Transverse colon (tissue), 4 donors: Measurements from ENCODE around the gene FOXN4. TPM values are rescaled to one million over a fixed set of nuclear protein-coding genes. Genes with fewer than 3 reads are reported as not detected.

Experiments used
- DNase-seq: peaks from one replicate; pipeline ENCODE4 v3.0.0-alpha.2; 2019
- H3K27ac ChIP-seq, 4 donors: fragments of 200-600 bp; sonication (generic); 2 replicates each; pipeline ENCODE4 v1.5.1; 2016 to 2018; ENCODE audit warnings: inconsistent platforms in 4 of 4
- H3K27me3 ChIP-seq: fragments of 200-600 bp; sonication (generic); 2 replicates; pipeline ENCODE4 v1.5.1; 2017; ENCODE audit warnings: inconsistent platforms
- H3K36me3 ChIP-seq, 4 donors: fragments of 200-600 bp; sonication (generic); 2 replicates each; pipeline ENCODE4 v1.5.1; 2017 to 2019; ENCODE audit warnings: inconsistent platforms in 4 of 4
- H3K4me1 ChIP-seq, 4 donors: fragments of 200-600 bp; sonication (generic); 2 replicates each; pipeline ENCODE4 v1.5.1; 2017 to 2020; ENCODE audit warnings: inconsistent platforms in 4 of 4
- H3K4me3 ChIP-seq, 4 donors: fragments of 200-600 bp; sonication (generic); 1 replicate in 1 of 4; 2 replicates in 3 of 4; pipeline versions ENCODE4 v1.5.1 to v1.6.1; 2017 to 2019; ENCODE audit warnings: inconsistent platforms in 4 of 4
- H3K9me3 ChIP-seq, 2 donors: fragments of 200-600 bp; sonication (generic); 2 replicates each; pipeline ENCODE4 v1.5.1; 2017 to 2019; ENCODE audit warnings: inconsistent platforms in 2 of 2
- EP300 ChIP-seq: sonication (generic); formaldehyde crosslinking; IDR thresholded peaks from one replicate; pipeline ENCODE4 v1.6.1; 2017; ENCODE audit warnings: antibody characterized with exemption, low read depth
- POLR2A ChIP-seq: fragments of 450-650 bp; IDR thresholded peaks from one replicate; pipeline ENCODE4 v1.6.1; 2016; ENCODE audit warnings: antibody characterized with exemption, mild to moderate bottlenecking, moderate library complexity
- POLR2AphosphoS5 ChIP-seq, 3 donors: sonication (generic); formaldehyde crosslinking; IDR thresholded peaks; one replicate each; pipeline ENCODE4 v1.6.1; 2016; ENCODE audit warnings: antibody characterized with exemption in 3 of 3
- WGBS, 2 donors: methylation state at CpG; one replicate each; pipeline ENCODE4 v1.1.5; 2018; ENCODE audit warnings: low coverage in 1 of 2; 5-methylcytosine and 5-hydroxymethylcytosine counted together
- in situ Hi-C, 4 donors: fragments of 200-750 bp; cut with MboI; loops; one replicate each; pipeline versions ENCODE4 v1.15.0 to v1.15.1; 2017; ENCODE audit warnings: low sequenced_read_pairs in 3 of 4, low pct_ligation_motif_present in 1 of 4, low pct_unique_long_range_greater_than_20kb in 1 of 4
- intact Hi-C: fragments of 100-400 bp; cut with DNase I; formaldehyde crosslinking; loops from one replicate; pipeline ENCODE4 v1.15.1; 2023; ENCODE audit warnings: low total_unique reads
- total RNA-seq, 4 donors: library from RNA; depleted of rRNA; stranded (reverse); fragments of >200 nt; gene quantifications; one replicate each; pipeline ENCODE4 v1.1.0, GENCODE V29; 2016
- TF ChIP-seq, protein P1 (sequence below), 5 experiments: fragments of 200-600 bp in 3 of 5; fragments of 450-650 bp in 2 of 5; sonication (generic) in 3 of 5; IDR thresholded peaks; 1 replicate in 2 of 5; 2 replicates in 3 of 5; pipeline ENCODE4 v1.5.1; 2016 to 2017; ENCODE audit warnings: antibody characterized with exemption in 5 of 5, inconsistent platforms in 3 of 5, mild to moderate bottlenecking in 2 of 5, moderate library complexity in 1 of 5

FOXN4 gene
- total RNA-seq, 4 donors from 2014 or later = not detected

DNA sequence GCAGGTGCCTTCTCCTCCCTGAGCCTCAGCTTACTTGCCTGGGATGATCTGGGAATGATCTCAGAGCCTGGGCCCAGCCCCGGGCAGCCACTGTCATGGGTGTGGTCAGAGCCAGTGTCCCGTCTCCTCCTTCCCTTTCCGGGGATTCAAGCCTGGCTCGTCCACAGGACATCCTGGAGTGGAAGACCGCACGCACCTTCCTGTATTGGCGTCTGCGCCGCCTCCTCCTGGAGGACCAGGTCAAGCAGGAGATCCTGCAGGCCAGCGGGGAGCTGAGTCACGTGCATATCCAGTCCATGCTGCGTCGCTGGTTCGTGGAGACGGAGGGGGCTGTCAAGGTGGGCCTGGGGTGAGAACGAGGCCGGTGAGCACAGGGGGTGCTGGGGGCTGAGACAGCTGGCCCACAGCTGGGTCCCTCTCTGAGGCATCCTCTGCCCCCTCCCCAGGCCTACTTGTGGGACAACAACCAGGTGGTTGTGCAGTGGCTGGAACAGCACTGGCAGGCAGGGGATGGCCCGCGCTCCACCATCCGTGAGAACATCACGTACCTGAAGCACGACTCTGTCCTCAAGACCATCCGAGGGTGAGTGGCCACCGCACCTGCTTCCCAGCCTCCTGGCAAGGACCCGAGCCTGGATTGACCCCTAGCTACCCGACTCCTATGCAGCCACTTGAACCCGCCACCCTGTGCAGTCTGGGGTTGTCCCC is 44.0 kb downstream of the FOXN4 start:
- Histone ChIP-seq H3K9me3 (no peaks in the 10 kb centered on the region), H3K36me3 (peaks cover 0 to 29% (median 6%) of the 10 kb centered on the region in 4 donors), H3K27ac (peak overlapping the region in 2 of 4 donors; percentile 14 to 71), H3K27me3 (no peaks in the 10 kb centered on the region), H3K4me1 (peaks cover 0 to 10% (median 3%) of the 10 kb centered on the region in 4 donors), H3K4me3 (no peak overlapping the region)
- in situ Hi-C loops = loop anchor here (5.0 to 10.0 kb wide), 2 partner anchors 120 to 122 kb away; no protein-coding TSS in a partner anchor
- intact Hi-C loops = no loop called here
- DNase-seq = no peak
- TF ChIP-seq, protein P1, sequence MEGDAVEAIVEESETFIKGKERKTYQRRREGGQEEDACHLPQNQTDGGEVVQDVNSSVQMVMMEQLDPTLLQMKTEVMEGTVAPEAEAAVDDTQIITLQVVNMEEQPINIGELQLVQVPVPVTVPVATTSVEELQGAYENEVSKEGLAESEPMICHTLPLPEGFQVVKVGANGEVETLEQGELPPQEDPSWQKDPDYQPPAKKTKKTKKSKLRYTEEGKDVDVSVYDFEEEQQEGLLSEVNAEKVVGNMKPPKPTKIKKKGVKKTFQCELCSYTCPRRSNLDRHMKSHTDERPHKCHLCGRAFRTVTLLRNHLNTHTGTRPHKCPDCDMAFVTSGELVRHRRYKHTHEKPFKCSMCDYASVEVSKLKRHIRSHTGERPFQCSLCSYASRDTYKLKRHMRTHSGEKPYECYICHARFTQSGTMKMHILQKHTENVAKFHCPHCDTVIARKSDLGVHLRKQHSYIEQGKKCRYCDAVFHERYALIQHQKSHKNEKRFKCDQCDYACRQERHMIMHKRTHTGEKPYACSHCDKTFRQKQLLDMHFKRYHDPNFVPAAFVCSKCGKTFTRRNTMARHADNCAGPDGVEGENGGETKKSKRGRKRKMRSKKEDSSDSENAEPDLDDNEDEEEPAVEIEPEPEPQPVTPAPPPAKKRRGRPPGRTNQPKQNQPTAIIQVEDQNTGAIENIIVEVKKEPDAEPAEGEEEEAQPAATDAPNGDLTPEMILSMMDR (IDR thresholded peaks at IDR 0.05) = no peak
- TF ChIP-seq EP300 (no peak), POLR2A (no peak)
- 92% methylated on average over 27 of the region's 27 CpGs; no CpG with 5 or more reads in 1 of the 2 donors for WGBS, 2 donors

DNA sequence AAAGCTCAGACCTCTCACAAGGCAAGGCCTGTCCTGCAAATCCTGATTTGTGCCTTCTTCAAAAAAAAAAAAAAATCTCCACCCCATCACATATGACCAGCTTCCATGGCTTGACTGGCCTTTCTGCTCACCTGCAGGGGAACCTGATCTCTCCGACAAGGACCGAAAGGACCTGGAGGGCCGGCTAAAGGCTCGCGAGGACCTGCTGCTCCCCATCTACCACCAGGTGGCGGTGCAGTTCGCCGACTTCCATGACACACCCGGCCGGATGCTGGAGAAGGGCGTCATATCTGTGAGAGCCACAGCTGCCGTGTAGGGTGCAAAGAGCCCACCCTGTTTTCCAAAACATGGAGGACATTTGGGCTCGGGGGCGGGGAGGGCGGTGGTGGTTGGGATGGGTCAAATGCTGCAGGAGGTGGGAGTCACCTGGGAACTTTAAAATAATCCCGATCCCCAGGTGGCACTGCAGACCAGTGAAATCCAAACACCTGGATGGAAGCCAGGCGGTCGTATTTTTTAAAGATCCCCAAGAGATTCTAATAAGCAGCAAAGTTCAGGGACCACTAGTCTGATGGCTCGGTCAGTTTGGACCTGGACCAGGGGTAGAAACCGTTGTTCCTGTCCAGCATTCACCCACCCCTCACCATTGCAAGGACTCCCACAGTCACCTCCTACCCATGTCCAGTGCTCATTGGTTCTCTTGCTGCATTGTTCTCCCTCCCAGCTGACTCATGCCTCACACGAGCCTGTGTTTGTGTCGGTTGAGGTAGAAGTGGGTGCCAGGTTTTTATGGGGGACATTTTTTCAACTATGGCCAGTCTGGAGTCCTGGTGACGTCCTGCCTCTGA is 44.8 kb downstream of the FOXN4 start:
- peak; percentile 82 for DNase-seq
- H3K36me3 ChIP-seq = peaks cover 0 to 34% (median 6%) of the 10 kb centered on the region in 4 donors
- in situ Hi-C loops = loop anchor here in 3 of 4 donors (10.0 kb wide), 1 partner anchor 120 kb away; no protein-coding TSS in a partner anchor

DNA sequence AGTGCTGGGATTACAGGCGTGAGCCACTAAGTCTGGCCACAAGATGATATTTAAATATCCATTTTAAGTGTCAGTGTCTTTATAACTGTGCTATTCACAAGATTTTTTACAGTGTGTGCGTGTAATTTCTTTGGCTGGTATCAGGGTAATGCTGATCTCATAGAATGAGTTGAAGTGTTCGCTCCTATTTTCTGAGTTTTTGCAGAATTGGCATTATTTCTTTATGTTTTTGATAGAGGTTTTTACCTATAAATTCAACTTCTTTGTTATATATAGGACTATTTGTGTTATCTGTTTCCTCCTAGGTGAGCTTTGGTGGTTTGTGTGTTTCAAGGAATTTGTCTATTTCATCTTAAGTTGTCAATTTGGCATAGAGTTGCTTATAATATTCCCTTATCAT is 45.6 kb downstream of the FOXN4 start:
- Histone ChIP-seq H3K36me3 (peaks cover 0 to 42% (median 6%) of the 10 kb centered on the region in 4 donors), H3K9me3 (no peaks in the 10 kb centered on the region), H3K27ac (no peak overlapping the region), H3K4me3 (no peak overlapping the region), H3K27me3 (no peaks in the 10 kb centered on the region), H3K4me1 (peaks cover 0 to 10% (median 3%) of the 10 kb centered on the region in 4 donors)
- WGBS, 2 donors = 90 to 100% methylated on average over 2 to 3 of the region's 3 CpGs
- in situ Hi-C loops (loop anchor here in 3 of 4 donors (10.0 kb wide), 1 partner anchor 121 kb away; no protein-coding TSS in a partner anchor), intact Hi-C loops (no loop called here)
- no peak for DNase-seq
- TF ChIP-seq, protein P1 (IDR thresholded peaks at IDR 0.05) = no peak
- TF ChIP-seq EP300 = no peak
- TF ChIP-seq POLR2A = no peak
- no peak for TF ChIP-seq POLR2AphosphoS5 (IDR thresholded peaks at IDR 0.05)

More for the DNA sequence above, 44.8 kb downstream of the FOXN4 start:
- peaks cover 0 to 10% (median 3%) of the 10 kb centered on the region in 4 donors for H3K4me1 ChIP-seq
- peak overlapping the region in 2 of 4 donors; percentile 14 to 71 for H3K27ac ChIP-seq
- no peaks in the 10 kb centered on the region for H3K9me3 ChIP-seq
- intact Hi-C loops = no loop called here
- 30 to 55% methylated on average over 13 to 23 of the region's 23 CpGs for WGBS, 2 donors
- no peak overlapping the region for H3K4me3 ChIP-seq
- no peaks in the 10 kb centered on the region for H3K27me3 ChIP-seq
- no peak for TF ChIP-seq POLR2AphosphoS5 (IDR thresholded peaks at IDR 0.05)
- TF ChIP-seq, protein P1 (IDR thresholded peaks at IDR 0.05) = peak; percentile 79 to 84 (median 82)

DNA sequence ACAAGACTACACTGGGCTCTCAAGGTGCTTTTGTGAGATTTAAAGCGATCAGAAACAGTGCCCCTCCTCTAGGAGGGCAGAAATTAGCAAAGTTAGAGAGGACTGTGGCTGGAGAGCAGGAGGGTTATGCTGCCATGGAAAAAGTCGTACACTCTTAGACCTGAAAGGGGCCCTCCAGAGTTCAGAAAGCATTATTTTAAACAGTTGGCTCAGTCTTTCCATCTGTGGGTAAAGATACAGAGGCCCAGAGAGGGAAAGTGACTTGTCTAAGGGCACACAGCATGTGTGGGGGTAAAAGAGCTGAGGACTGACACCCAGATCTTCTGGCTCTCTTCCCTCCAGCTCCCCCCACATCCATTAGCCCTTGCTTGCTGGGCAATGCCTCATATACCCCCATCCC is 47.1 kb downstream of the FOXN4 start:
- no peaks in the 10 kb centered on the region for H3K9me3 ChIP-seq
- H3K4me3 ChIP-seq = no peak overlapping the region
- intact Hi-C loops (no loop called here), in situ Hi-C loops (loop anchor here in 3 of 4 donors (10.0 kb wide), 1 partner anchor 123 kb away; no protein-coding TSS in a partner anchor)
- no peaks in the 10 kb centered on the region for H3K27me3 ChIP-seq
- H3K4me1 ChIP-seq = peaks cover 0 to 10% (median 3%) of the 10 kb centered on the region in 4 donors
- H3K27ac ChIP-seq = no peak overlapping the region
- WGBS, 2 donors = 89% methylated on average over 2 of the region's 2 CpGs; no CpG with 5 or more reads in 1 of the 2 donors
- DNase-seq = no peak
- H3K36me3 ChIP-seq = peaks cover 0 to 47% (median 6%) of the 10 kb centered on the region in 4 donors
- TF ChIP-seq, protein P1 (IDR thresholded peaks at IDR 0.05) = no peak
- TF ChIP-seq EP300 (no peak), POLR2AphosphoS5 (IDR thresholded peaks at IDR 0.05) (no peak), POLR2A (no peak)
